K562 (cell line): Measurements from ENCODE around the gene GIPC3. TPM values are rescaled to one million over a fixed set of nuclear protein-coding genes. Genes with fewer than 3 reads are reported as not detected.

Experiments
- CBFA2T3 ChIP-seq: fragments of 450-650 bp; IDR thresholded peaks from 2 replicates; pipeline ENCODE4 v1.6.1; 2017
- DDX20 ChIP-seq: fragments of 450-650 bp; IDR thresholded peaks from 2 replicates; pipeline ENCODE4 v1.6.1; 2016; ENCODE audit warnings: missing genetic modification characterization, low read depth, mild to moderate bottlenecking, missing compliant biosample characterization, moderate library complexity
- DPF2 ChIP-seq: fragments of 450-650 bp; IDR thresholded peaks from 2 replicates; pipeline ENCODE4 v1.6.1; 2016
- HNRNPL ChIP-seq: fragments of 200-400 bp; formaldehyde crosslinking; IDR thresholded peaks from 2 replicates; pipeline ENCODE4 v1.6.1; 2017; ENCODE audit warnings: low read depth, mild to moderate bottlenecking, low read length
- PCBP2 ChIP-seq: fragments of 200-400 bp; formaldehyde crosslinking; IDR thresholded peaks from 2 replicates; pipeline ENCODE4 v1.6.1; 2018; ENCODE audit warnings: low read length, low read depth, mild to moderate bottlenecking, moderate library complexity; ENCODE audit not compliant: poor library complexity, severe bottlenecking
- RBM39 ChIP-seq: fragments of 200-400 bp; formaldehyde crosslinking; optimal IDR thresholded peaks from 2 replicates; pipeline ENCODE3; 2018; ENCODE audit warnings: low read depth, low read length
- TBP ChIP-seq: optimal IDR thresholded peaks from 2 replicates; pipeline ENCODE3; 2011; ENCODE audit warnings: low read depth, low read length, improper control_type of control experiment
- TEAD1 ChIP-seq, 2 experiments: fragments of 450-650 bp in 1 of 2; sonication (generic) in 1 of 2; formaldehyde crosslinking; IDR thresholded peaks; 2 replicates each; pipeline versions ENCODE4 v1.4.0 to v1.8.0; 2020 to 2022; ENCODE audit warnings: mild to moderate bottlenecking in 2 of 2, missing genetic modification reagents in 1 of 2
- polyA plus RNA-seq, 8 experiments: library from polyadenylated mRNA; depleted of rRNA in 4 of 8; stranded (reverse) in 5 of 8; unstranded in 3 of 8; fragments of >200 nt; fragmentation: Nextera tagmentation in 2 of 8; fragmentation: Illumina TruSeq in 1 of 8; extraction: Ambion mirVana in 2 of 8; extraction: Trizol in 1 of 8; gene quantifications; 2 replicates each; pipeline versions ENCODE4 v1.2.1 to v1.2.3, GENCODE V29; 2011 to 2014; ENCODE audit warnings: inconsistent platforms in 1 of 8, missing spikeins in 1 of 8
- total RNA-seq, 7 experiments: library from RNA; depleted of rRNA in 6 of 7; stranded (reverse); fragments of >200 nt in 6 of 7; fragmentation: Illumina TruSeq in 2 of 7; extraction: Trizol in 2 of 7; gene quantifications; 2 replicates each; pipeline versions ENCODE4 v1.2.1 to v1.2.3, GENCODE V29; 2011 to 2021; ENCODE audit warnings: low replicate concordance in 1 of 7
- TF ChIP-seq, protein P1 (sequence below): sonication (generic); formaldehyde crosslinking; IDR thresholded peaks from 2 replicates; pipeline ENCODE4 v1.8.1; 2022; ENCODE audit warnings: missing genetic modification reagents
- TF ChIP-seq, protein P2 (sequence below): sonication (generic); formaldehyde crosslinking; IDR thresholded peaks from 2 replicates; pipeline ENCODE4 v1.8.0; 2023; ENCODE audit warnings: missing genetic modification reagents, mild to moderate bottlenecking, borderline replicate concordance
- TF ChIP-seq, protein P3 (sequence below), 2 experiments: fragments of 150-350 bp in 1 of 2; IDR thresholded peaks; 2 replicates each; pipeline ENCODE4 v1.6.1; 2012 to 2016; ENCODE audit warnings: low read depth in 2 of 2, low read length in 2 of 2, mild to moderate bottlenecking in 1 of 2, moderate library complexity in 1 of 2
- TF ChIP-seq, protein P4 (sequence below): sonication (generic); formaldehyde crosslinking; IDR thresholded peaks from 2 replicates; pipeline ENCODE4 v1.5.0; 2020; ENCODE audit warnings: missing genetic modification reagents
- TF ChIP-seq, protein P5 (sequence below): sonication (generic); formaldehyde crosslinking; IDR thresholded peaks from 2 replicates; pipeline ENCODE4 v1.8.1; 2023; ENCODE audit warnings: mild to moderate bottlenecking, missing genetic modification reagents

The GIPC3 gene
- total and polyA plus RNA-seq, 9 of the 15 experiments (the other 6 are each of a cell fraction or from before 2014, with no cell fraction given) = 0.03 to 3.6 (median 1.5) TPM; not detected in 1

DNA sequence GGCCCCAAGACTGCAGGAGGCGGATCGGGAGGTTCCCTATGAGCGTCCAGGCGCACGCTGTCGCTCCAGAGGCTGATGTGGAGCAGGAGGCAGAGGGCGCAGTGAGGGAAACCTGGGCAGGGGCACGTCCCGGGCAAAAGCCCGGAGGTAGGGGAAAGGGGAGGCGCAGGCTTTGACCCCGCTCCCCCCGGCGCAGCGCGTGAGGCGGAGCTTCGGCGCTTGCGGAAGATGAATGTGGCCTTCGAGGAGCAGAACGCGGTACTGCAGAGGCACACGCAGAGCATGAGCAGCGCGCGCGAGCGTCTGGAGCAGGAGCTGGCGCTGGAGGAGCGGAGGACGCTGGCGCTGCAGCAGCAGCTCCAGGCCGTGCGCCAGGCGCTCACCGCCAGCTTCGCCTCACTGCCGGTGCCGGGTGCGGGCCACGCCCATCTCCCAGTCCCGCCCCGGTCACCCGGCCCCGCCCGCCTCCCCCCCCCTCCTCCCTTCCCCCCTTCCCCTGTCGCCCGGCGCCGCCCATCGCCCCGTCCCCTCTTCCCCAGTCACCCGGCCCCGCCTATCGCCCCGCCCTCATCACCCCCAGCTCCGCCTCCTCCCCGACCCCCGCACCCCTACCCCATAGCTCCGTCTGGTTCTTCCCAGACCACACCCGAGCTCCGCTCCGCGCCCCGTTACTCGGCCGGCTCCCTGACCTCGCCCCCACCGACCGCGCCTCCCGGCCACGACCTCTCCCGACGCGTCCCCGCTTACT is 8.4 kb upstream of the GIPC3 start (continued):
- TF ChIP-seq, protein P1, sequence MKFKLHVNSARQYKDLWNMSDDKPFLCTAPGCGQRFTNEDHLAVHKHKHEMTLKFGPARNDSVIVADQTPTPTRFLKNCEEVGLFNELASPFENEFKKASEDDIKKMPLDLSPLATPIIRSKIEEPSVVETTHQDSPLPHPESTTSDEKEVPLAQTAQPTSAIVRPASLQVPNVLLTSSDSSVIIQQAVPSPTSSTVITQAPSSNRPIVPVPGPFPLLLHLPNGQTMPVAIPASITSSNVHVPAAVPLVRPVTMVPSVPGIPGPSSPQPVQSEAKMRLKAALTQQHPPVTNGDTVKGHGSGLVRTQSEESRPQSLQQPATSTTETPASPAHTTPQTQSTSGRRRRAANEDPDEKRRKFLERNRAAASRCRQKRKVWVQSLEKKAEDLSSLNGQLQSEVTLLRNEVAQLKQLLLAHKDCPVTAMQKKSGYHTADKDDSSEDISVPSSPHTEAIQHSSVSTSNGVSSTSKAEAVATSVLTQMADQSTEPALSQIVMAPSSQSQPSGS (CRISPR knock-in tag) = no peak
- TF ChIP-seq DDX20 (no peak), TEAD1 (CRISPR knock-in tag; IDR thresholded peaks at IDR 0.05) (no peak), PCBP2 (peak; percentile 44), TBP (no peak), HNRNPL (peak; percentile 31; the same call in 1 of the 2 replicates), DPF2 (no peak), CBFA2T3 (no peak), RBM39 (no peak)
- TF ChIP-seq, protein P2, sequence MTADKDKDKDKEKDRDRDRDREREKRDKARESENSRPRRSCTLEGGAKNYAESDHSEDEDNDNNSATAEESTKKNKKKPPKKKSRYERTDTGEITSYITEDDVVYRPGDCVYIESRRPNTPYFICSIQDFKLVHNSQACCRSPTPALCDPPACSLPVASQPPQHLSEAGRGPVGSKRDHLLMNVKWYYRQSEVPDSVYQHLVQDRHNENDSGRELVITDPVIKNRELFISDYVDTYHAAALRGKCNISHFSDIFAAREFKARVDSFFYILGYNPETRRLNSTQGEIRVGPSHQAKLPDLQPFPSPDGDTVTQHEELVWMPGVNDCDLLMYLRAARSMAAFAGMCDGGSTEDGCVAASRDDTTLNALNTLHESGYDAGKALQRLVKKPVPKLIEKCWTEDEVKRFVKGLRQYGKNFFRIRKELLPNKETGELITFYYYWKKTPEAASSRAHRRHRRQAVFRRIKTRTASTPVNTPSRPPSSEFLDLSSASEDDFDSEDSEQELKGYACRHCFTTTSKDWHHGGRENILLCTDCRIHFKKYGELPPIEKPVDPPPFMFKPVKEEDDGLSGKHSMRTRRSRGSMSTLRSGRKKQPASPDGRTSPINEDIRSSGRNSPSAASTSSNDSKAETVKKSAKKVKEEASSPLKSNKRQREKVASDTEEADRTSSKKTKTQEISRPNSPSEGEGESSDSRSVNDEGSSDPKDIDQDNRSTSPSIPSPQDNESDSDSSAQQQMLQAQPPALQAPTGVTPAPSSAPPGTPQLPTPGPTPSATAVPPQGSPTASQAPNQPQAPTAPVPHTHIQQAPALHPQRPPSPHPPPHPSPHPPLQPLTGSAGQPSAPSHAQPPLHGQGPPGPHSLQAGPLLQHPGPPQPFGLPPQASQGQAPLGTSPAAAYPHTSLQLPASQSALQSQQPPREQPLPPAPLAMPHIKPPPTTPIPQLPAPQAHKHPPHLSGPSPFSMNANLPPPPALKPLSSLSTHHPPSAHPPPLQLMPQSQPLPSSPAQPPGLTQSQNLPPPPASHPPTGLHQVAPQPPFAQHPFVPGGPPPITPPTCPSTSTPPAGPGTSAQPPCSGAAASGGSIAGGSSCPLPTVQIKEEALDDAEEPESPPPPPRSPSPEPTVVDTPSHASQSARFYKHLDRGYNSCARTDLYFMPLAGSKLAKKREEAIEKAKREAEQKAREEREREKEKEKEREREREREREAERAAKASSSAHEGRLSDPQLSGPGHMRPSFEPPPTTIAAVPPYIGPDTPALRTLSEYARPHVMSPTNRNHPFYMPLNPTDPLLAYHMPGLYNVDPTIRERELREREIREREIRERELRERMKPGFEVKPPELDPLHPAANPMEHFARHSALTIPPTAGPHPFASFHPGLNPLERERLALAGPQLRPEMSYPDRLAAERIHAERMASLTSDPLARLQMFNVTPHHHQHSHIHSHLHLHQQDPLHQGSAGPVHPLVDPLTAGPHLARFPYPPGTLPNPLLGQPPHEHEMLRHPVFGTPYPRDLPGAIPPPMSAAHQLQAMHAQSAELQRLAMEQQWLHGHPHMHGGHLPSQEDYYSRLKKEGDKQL (CRISPR knock-in tag) = no peak
- TF ChIP-seq, protein P3, sequence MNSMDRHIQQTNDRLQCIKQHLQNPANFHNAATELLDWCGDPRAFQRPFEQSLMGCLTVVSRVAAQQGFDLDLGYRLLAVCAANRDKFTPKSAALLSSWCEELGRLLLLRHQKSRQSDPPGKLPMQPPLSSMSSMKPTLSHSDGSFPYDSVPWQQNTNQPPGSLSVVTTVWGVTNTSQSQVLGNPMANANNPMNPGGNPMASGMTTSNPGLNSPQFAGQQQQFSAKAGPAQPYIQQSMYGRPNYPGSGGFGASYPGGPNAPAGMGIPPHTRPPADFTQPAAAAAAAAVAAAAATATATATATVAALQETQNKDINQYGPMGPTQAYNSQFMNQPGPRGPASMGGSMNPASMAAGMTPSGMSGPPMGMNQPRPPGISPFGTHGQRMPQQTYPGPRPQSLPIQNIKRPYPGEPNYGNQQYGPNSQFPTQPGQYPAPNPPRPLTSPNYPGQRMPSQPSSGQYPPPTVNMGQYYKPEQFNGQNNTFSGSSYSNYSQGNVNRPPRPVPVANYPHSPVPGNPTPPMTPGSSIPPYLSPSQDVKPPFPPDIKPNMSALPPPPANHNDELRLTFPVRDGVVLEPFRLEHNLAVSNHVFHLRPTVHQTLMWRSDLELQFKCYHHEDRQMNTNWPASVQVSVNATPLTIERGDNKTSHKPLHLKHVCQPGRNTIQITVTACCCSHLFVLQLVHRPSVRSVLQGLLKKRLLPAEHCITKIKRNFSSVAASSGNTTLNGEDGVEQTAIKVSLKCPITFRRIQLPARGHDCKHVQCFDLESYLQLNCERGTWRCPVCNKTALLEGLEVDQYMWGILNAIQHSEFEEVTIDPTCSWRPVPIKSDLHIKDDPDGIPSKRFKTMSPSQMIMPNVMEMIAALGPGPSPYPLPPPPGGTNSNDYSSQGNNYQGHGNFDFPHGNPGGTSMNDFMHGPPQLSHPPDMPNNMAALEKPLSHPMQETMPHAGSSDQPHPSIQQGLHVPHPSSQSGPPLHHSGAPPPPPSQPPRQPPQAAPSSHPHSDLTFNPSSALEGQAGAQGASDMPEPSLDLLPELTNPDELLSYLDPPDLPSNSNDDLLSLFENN (IDR thresholded peaks at IDR 0.05; ENCODE audit: low read depth in 2 of 2, low read length in 2 of 2) = no peak
- TF ChIP-seq, protein P4, sequence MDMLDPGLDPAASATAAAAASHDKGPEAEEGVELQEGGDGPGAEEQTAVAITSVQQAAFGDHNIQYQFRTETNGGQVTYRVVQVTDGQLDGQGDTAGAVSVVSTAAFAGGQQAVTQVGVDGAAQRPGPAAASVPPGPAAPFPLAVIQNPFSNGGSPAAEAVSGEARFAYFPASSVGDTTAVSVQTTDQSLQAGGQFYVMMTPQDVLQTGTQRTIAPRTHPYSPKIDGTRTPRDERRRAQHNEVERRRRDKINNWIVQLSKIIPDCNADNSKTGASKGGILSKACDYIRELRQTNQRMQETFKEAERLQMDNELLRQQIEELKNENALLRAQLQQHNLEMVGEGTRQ (CRISPR knock-in tag) = no peak
- TF ChIP-seq, protein P5, sequence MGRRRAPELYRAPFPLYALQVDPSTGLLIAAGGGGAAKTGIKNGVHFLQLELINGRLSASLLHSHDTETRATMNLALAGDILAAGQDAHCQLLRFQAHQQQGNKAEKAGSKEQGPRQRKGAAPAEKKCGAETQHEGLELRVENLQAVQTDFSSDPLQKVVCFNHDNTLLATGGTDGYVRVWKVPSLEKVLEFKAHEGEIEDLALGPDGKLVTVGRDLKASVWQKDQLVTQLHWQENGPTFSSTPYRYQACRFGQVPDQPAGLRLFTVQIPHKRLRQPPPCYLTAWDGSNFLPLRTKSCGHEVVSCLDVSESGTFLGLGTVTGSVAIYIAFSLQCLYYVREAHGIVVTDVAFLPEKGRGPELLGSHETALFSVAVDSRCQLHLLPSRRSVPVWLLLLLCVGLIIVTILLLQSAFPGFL (CRISPR knock-in tag) = no peak
